ENCODE results near the gene NDUFAF7. TPM values are rescaled to one million over a fixed set of nuclear protein-coding genes. Genes with fewer than 3 reads are reported as not detected.
"Not testable (repeated sequence)": the region's sequence is repeated elsewhere in the genome, so short reads cannot be mapped to it uniquely, and the experiment has no call there.

Gene NDUFAF7
- total RNA-seq, 1 experiment from 2014 or later, result 25.0 TPM

GRCh38 chr2:37219046-37219445 is 12.4 kb upstream of the NDUFAF7 start:
- TF ChIP-seq CTCF (conservative IDR thresholded peaks at IDR 0.05; ENCODE audit: low read depth, low read length), result no peak
- TF ChIP-seq EZH2 (IDR thresholded peaks at IDR 0.05; ENCODE audit: borderline replicate concordance, low read depth, low read length, poor library complexity, severe bottlenecking), result no peak
- H3K4me1 ChIP-seq (ENCODE audit: insufficient read depth, low read length, poor library complexity, severe bottlenecking), result no peaks in the 10 kb centered on the region
- H3K36me3 ChIP-seq (ENCODE audit: insufficient read depth, low read length, poor library complexity, severe bottlenecking), result peaks cover 78% of the 10 kb centered on the region
- POLR2A ChIA-PET (ENCODE audit: low non-redundant PET), result interaction anchor here (0.7 kb wide), 1 partner anchor 642 kb away, joined by 8 read pairs; no protein-coding TSS in a partner anchor
- H3K27ac ChIP-seq (ENCODE audit: low read depth, low read length, poor library complexity, severe bottlenecking), result no peak overlapping the region
- H3K4me3 ChIP-seq (ENCODE audit: low read depth, low read length, poor library complexity, severe bottlenecking), result no peak overlapping the region
- CTCF ChIA-PET, result interaction anchor here (0.8 kb wide), 1 partner anchor 30 kb away, joined by 4 read pairs; no protein-coding TSS in a partner anchor
- H3K9me3 ChIP-seq (ENCODE audit: low read depth, low read length, poor library complexity, severe bottlenecking), result no peaks in the 10 kb centered on the region
- no peaks in the 10 kb centered on the region for H3K27me3 ChIP-seq (replicated peaks; ENCODE audit: insufficient read depth, low read depth, low read length, poor library complexity)
- no TSS peak for BruUV-seq (replicated peaks)
- no peak for DNase-seq (ENCODE audit: low spot score)
- intact Hi-C loops (cut with micrococcal nuclease; ENCODE audit: unreplicated experiment), result no loop called here

GRCh38 chr2:37223131-37223530 is 8.3 kb upstream of the NDUFAF7 start:
- CTCF ChIA-PET, result no interaction called here
- POLR2A ChIA-PET (ENCODE audit: low non-redundant PET), result no interaction called here
- H3K9me3 ChIP-seq (ENCODE audit: low read depth, low read length, poor library complexity, severe bottlenecking), result no peaks in the 10 kb centered on the region
- no peak for DNase-seq (ENCODE audit: low spot score)
- TF ChIP-seq CTCF (conservative IDR thresholded peaks at IDR 0.05; ENCODE audit: low read depth, low read length), result no peak
- no peak for TF ChIP-seq EZH2 (IDR thresholded peaks at IDR 0.05; ENCODE audit: borderline replicate concordance, low read depth, low read length, poor library complexity, severe bottlenecking)
- no peak overlapping the region for H3K4me3 ChIP-seq (ENCODE audit: low read depth, low read length, poor library complexity, severe bottlenecking)
- no TSS peak for BruUV-seq (replicated peaks)
- H3K27ac ChIP-seq (ENCODE audit: low read depth, low read length, poor library complexity, severe bottlenecking), result no peak overlapping the region
- peaks cover 2% of the 10 kb centered on the region for H3K4me1 ChIP-seq (ENCODE audit: insufficient read depth, low read length, poor library complexity, severe bottlenecking)
- intact Hi-C loops (cut with micrococcal nuclease; ENCODE audit: unreplicated experiment), result no loop called here
- no peaks in the 10 kb centered on the region for H3K27me3 ChIP-seq (replicated peaks; ENCODE audit: insufficient read depth, low read depth, low read length, poor library complexity)
- peaks cover 65% of the 10 kb centered on the region for H3K36me3 ChIP-seq (ENCODE audit: insufficient read depth, low read length, poor library complexity, severe bottlenecking)

- Histone ChIP-seq H3K36me3 (ENCODE audit: insufficient read depth, low read length, poor library complexity, severe bottlenecking) (peaks cover 69% of the 10 kb centered on the region), H3K4me3 (ENCODE audit: low read depth, low read length, poor library complexity, severe bottlenecking) (no peak overlapping the region), H3K9me3 (ENCODE audit: low read depth, low read length, poor library complexity, severe bottlenecking) (no peaks in the 10 kb centered on the region), H3K4me1 (ENCODE audit: insufficient read depth, low read length, poor library complexity, severe bottlenecking) (peaks cover 5% of the 10 kb centered on the region), H3K27me3 (replicated peaks; ENCODE audit: insufficient read depth, low read depth, low read length, poor library complexity) (no peaks in the 10 kb centered on the region), H3K27ac (ENCODE audit: low read depth, low read length, poor library complexity, severe bottlenecking) (no peak overlapping the region)
- TF ChIP-seq EZH2 (IDR thresholded peaks at IDR 0.05; ENCODE audit: borderline replicate concordance, low read depth, low read length, poor library complexity, severe bottlenecking) (no peak), CTCF (conservative IDR thresholded peaks at IDR 0.05; ENCODE audit: low read depth, low read length) (no peak)
- ChIA-PET POLR2A (ENCODE audit: low non-redundant PET) (no interaction called here), CTCF (no interaction called here)
- BruUV-seq (replicated peaks), result no TSS peak
- DNase-seq (ENCODE audit: low spot score), result no peak
- intact Hi-C loops (cut with micrococcal nuclease; ENCODE audit: unreplicated experiment), result no loop called here
Measured at GRCh38 chr2:37224063-37224462, 7.4 kb upstream of the NDUFAF7 start.

GRCh38 chr2:37225129-37225528 is 6.3 kb upstream of the NDUFAF7 start:
- BruUV-seq (replicated peaks); H3K9me3 ChIP-seq (ENCODE audit: low read depth, low read length, poor library complexity, severe bottlenecking); H3K27me3 ChIP-seq (replicated peaks; ENCODE audit: insufficient read depth, low read depth, low read length, poor library complexity); POLR2A ChIA-PET (ENCODE audit: low non-redundant PET); H3K4me1 ChIP-seq (ENCODE audit: insufficient read depth, low read length, poor library complexity, severe bottlenecking); intact Hi-C loops (cut with micrococcal nuclease; ENCODE audit: unreplicated experiment); CTCF ChIA-PET; H3K4me3 ChIP-seq (ENCODE audit: low read depth, low read length, poor library complexity, severe bottlenecking); H3K27ac ChIP-seq (ENCODE audit: low read depth, low read length, poor library complexity, severe bottlenecking); DNase-seq (ENCODE audit: low spot score): not testable (repeated sequence)
- peaks cover 61% of the 10 kb centered on the region for H3K36me3 ChIP-seq (ENCODE audit: insufficient read depth, low read length, poor library complexity, severe bottlenecking)

Measured in A673 (cell line).